T-helper 1 cell treated with Interleukin-12 subunit alpha and Interleukin-12 subunit beta and Interleukin-4 antibody, amounts not matched to agents 30 μg/mL and 1 μg/mL, for 36 hours (primary cell): ENCODE data around the gene DNAH11.

Source experiments
- H3K27ac Mint-ChIP-seq: one replicate; pipeline ENCODE4 v1.8.0; 2021; ENCODE audit warnings: mild to moderate bottlenecking, mixed read lengths
- H3K27me3 Mint-ChIP-seq: one replicate; pipeline ENCODE4 v1.8.0; 2021; ENCODE audit warnings: low read depth, mixed read lengths
- H3K36me3 Mint-ChIP-seq: one replicate; pipeline ENCODE4 v1.8.0; 2021; ENCODE audit warnings: low read depth, mixed read lengths
- H3K4me1 Mint-ChIP-seq: one replicate; pipeline ENCODE4 v1.8.0; 2021; ENCODE audit warnings: low read depth, mixed read lengths
- H3K4me3 Mint-ChIP-seq: one replicate; pipeline ENCODE4 v1.8.0; 2021; ENCODE audit warnings: mild to moderate bottlenecking, moderate library complexity, mixed read lengths
- H3K9me3 Mint-ChIP-seq: one replicate; pipeline ENCODE4 v1.8.0; 2021; ENCODE audit warnings: mixed read lengths

DNAH11 gene

DNA sequence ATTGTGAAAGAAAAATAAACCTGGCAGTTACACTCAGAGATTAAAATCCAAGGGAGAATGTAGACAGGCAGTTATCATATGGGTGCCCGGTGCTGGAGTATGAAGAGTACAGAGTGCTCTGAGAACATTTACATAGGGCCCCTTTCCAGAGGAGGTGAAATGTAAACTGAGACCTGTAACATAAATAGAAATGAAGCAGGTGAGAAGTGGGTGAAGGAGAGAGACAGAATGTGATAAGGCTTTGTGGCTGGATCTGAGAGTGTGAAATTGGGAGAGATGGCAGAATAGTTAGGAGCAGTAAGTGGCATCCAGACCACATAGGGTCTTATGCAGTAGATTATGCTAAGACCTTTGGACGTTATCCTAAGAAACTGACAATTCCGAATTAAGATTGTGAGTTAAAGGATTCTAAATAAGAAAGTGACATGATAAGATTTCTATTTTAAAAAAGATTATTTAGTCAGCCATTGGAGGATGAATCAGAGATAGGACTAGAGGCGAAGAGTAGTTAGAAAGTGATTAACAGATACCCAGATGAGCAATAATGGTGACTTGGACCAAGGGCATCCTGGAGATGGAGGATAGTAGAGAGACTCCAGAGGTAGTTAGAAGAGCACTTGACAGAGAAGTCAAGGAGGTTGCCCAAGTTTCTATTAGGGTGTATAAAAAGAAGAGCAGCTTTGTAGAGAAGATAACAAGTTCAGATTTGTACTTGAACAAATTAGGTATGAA, 36.7 kb downstream of the DNAH11 start:
- Mint-ChIP-seq H3K4me1 (peaks cover 5% of the 10 kb centered on the region), H3K27ac (no peak overlapping the region), H3K36me3 (peaks cover 13% of the 10 kb centered on the region), H3K27me3 (no peaks in the 10 kb centered on the region), H3K9me3 (peaks cover 23% of the 10 kb centered on the region), H3K4me3 (no peak overlapping the region)

DNA sequence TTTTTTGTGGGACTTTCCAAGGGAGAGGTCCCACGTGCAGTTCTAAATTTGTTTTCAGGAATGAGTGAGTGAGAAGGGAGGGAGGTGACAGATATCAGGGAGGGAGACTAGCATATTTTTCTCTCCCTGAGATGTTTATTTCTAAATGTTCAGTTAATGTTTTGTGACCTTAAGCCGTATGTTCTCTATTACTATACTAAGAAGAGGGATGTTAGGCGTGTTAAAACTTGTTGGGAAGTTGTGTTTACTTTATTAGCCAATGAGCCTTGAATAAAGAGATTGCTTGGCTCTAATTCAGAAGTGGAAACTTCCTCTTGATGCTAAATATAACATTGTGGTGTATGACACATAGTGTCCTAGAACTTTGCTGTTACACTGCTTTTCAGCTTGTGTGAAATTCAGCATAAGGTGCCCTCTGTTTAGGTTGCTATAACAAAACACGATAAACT, 37.3 kb downstream of the DNAH11 start:
- H3K4me1 Mint-ChIP-seq = peaks cover 5% of the 10 kb centered on the region
- peaks cover 13% of the 10 kb centered on the region for H3K36me3 Mint-ChIP-seq
- H3K27ac Mint-ChIP-seq = no peak overlapping the region
- no peak overlapping the region for H3K4me3 Mint-ChIP-seq
- H3K9me3 Mint-ChIP-seq = peaks cover 23% of the 10 kb centered on the region
- no peaks in the 10 kb centered on the region for H3K27me3 Mint-ChIP-seq

DNA sequence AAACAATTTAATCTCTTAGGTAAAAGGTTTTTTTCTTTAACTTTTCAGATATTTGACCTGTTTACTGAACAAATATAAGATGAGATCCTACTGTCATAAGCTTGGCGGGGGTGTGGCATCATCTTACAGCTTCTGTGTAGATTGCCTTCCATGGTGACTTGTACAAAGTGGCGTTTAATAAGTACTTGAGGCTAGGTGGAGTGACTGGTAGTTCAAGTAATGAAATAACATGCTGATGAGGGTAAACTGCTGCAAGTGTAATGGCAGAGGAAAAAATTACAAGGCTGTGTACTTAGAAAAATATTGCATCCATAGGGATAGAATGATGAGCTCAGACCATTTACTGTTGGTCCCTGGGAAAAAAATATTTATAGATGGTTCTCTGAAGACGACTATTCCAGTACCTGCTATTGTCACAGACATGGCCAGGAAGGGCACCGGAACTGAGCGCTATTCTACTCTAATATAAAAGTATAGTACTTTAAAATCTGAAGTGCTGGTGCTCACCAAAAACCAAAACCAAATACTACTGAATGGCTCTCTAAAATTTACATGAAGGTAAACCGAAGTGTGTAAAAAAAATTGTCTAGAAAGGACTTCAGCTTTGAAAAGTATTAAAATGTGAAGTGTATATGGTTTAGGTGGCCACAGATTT, 42.4 kb downstream of the DNAH11 start:
- Mint-ChIP-seq H3K9me3 (peaks cover 20% of the 10 kb centered on the region), H3K27me3 (no peaks in the 10 kb centered on the region), H3K27ac (no peak overlapping the region), H3K4me1 (no peaks in the 10 kb centered on the region), H3K36me3 (peaks cover 10% of the 10 kb centered on the region), H3K4me3 (no peak overlapping the region)

DNA sequence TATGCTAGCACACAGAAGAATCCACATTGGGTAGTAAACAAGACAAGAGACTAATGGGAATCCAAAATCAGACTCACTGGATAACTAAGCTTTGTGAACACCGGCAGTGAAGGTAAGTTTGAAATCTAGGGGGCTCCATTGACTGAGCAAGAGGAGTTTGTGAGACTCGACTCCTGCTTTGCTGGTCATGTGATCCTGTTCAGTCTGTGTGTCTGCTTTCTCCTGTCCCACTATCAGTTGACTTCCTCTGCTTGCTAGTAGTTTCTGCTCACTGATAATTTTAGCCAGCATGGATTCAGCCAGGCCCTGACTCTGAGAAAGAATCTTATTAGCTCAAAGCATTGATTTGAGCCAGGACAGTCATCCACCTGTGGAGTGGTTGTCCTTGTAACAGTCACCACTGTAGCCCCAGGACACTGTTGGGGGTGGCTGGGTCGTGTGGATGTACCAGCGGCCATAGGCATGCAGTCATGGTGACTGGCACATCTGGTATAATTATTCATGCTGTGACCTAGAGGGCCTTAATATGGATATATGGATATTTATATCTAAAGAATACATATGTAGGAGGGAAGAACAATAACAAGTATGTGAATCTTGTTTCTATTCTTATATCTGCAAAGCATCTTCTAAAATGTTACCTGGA, 44.4 kb downstream of the DNAH11 start:
- no peaks in the 10 kb centered on the region for H3K4me1 Mint-ChIP-seq
- no peaks in the 10 kb centered on the region for H3K27me3 Mint-ChIP-seq
- H3K36me3 Mint-ChIP-seq = peaks cover 7% of the 10 kb centered on the region
- no peak overlapping the region for H3K27ac Mint-ChIP-seq
- no peak overlapping the region for H3K4me3 Mint-ChIP-seq
- H3K9me3 Mint-ChIP-seq = peaks cover 18% of the 10 kb centered on the region

DNA sequence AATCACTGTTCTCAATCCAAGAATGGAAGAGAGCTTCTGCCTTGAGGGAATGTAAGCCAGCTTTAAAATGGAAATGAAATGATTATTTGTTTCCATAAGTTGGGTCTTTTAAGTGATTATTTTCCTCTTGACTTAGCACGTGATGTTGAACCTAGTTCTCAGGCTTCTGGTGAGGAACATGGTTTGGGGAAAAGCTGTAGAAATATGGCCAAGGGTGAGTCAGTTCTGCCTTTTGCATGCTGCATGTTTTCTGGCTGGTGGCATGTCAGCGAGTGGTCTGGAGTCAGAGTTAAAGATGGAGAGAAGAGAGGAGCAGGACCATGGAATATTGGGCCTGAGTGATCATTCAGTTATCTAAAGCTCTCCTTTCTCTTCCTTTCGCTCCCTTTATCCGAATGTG, 54.0 kb downstream of the DNAH11 start:
- H3K9me3 Mint-ChIP-seq = no peaks in the 10 kb centered on the region
- no peaks in the 10 kb centered on the region for H3K36me3 Mint-ChIP-seq
- H3K4me1 Mint-ChIP-seq = no peaks in the 10 kb centered on the region
- H3K27me3 Mint-ChIP-seq = no peaks in the 10 kb centered on the region
- H3K27ac Mint-ChIP-seq = no peak overlapping the region
- no peak overlapping the region for H3K4me3 Mint-ChIP-seq

DNA sequence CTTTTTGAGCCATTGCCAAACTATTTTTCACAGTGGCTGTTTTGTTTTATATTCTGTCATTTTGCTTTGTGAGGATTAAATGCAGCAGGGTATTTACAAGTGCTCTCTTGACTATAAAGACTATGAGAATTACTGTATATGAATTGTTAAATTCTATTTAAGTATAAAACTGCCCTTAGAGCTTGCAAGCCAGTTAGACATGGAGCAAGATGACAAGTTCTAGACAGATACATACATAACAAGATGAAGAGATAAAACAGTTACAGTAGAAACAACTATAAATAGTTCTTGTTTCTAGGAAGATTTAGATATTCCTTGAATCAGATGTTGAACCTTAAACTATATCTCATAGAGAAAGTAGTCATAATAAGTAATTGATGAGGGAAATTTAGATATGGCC, 60.6 kb downstream of the DNAH11 start:
- Mint-ChIP-seq H3K27me3 (no peaks in the 10 kb centered on the region), H3K4me3 (no peak overlapping the region), H3K36me3 (no peaks in the 10 kb centered on the region)

DNA sequence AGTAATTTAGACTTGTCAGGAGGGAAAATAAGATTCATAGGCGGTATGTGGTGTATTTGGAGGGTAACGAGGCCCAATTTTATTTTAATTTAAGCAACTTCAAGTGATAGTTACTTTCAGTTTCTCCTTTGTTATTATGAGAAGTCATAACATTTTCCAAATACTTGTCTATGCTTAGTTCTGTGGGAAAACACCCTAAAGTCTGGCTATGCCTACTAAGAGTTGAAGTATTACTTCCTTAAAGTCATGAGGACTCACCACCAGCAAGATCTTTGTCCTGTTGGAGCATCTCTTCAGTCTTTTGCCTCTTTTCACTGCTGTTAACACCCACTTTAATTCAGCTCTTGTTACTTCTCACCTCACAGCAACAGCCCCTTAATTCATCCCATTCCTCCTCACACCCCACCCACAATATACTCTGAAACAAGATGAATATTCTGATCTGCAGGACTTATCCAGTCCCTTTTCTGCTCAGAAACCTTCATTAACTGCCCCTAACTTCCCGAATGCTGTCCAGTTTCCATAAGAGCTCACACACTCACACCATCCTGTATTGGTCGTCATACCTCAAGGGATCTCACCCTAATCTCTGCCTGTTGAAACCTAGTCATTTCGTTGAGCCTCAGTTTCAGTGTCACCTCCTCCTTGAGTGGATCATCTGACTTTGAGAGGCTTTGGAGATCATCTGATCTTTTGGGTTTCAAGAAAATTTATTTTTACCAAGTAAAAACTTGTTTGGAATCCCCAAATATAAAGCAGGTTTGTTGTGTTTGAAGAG, 61.3 kb downstream of the DNAH11 start:
- Mint-ChIP-seq H3K27me3 (no peaks in the 10 kb centered on the region), H3K4me1 (peaks cover 10% of the 10 kb centered on the region), H3K4me3 (no peak overlapping the region), H3K36me3 (no peaks in the 10 kb centered on the region), H3K9me3 (no peaks in the 10 kb centered on the region), H3K27ac (no peak overlapping the region)

More for the DNA sequence above, 60.6 kb downstream of the DNAH11 start:
- H3K27ac Mint-ChIP-seq = no peak overlapping the region
- H3K4me1 Mint-ChIP-seq = peaks cover 10% of the 10 kb centered on the region
- no peaks in the 10 kb centered on the region for H3K9me3 Mint-ChIP-seq

DNA sequence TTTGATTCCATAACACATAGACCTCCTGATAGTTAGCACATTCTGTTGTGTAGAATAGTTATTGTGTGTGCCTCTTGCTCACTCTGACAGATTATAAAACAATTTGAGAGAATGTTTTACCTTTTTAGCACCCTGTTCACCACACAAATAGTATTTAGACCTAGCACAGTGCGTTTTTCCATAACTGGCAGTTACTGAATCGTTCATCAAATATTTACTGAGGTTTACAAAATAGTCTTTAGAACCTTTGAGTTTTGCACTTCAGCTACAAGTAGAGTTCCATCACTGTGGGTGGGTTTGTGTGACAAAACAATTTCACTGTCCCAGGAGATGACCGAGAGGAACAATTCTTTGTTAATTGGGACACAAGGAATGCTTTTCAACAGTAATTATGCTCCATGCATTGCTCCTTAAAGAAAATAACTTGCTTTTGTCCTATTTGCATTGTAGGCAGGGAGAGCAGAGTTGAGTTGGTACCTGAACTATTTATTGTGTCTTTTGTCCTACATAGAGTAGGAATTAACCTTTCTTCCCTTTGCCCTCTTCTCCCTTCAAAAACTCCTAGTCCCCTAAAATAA, 62.3 kb downstream of the DNAH11 start:
- Mint-ChIP-seq H3K4me3 (no peak overlapping the region), H3K9me3 (no peaks in the 10 kb centered on the region), H3K4me1 (peaks cover 10% of the 10 kb centered on the region), H3K27me3 (no peaks in the 10 kb centered on the region), H3K27ac (no peak overlapping the region), H3K36me3 (no peaks in the 10 kb centered on the region)

DNA sequence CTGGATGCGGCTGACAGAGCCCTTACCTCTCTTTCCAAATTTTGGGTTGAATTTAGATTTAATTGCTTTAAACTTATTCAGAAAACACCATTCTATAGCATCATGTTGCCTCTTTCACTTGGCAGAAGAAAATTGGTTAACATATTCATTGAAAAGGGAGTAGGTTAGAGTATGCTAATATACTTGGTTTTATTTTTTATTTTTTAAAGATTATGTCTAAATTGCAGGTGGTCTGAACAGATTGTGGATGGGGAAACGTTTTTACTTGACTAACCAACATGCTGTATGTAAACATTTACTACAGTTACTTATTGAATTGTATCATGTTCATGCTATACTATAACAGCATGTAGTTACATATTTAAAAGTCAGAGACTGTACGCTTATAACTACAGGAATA, 65.6 kb downstream of the DNAH11 start:
- Mint-ChIP-seq H3K9me3 (no peaks in the 10 kb centered on the region), H3K36me3 (no peaks in the 10 kb centered on the region), H3K27me3 (no peaks in the 10 kb centered on the region), H3K4me3 (no peak overlapping the region), H3K4me1 (peaks cover 8% of the 10 kb centered on the region), H3K27ac (no peak overlapping the region)

DNA sequence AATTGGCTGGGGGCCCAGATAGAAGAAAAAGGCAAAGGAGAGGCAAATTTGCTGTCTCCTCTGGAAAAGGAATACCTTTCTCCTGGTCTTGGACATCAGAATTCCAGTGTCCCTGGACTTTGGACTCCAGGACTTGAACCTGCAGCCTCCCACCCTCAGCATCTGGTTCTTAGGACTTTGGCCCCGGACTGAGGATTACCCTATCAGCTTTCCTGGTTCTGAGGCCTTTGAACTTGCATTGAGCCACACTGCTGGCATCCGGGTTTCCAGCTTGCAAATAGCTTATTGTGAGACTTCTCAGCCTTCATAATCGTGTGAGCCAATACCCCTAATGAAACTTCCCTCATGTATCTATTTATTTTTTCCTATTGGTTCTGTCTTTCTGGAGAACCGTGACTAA, 68.3 kb downstream of the DNAH11 start:
- Mint-ChIP-seq H3K4me3 (no peak overlapping the region), H3K4me1 (no peaks in the 10 kb centered on the region), H3K9me3 (no peaks in the 10 kb centered on the region), H3K27ac (no peak overlapping the region), H3K36me3 (no peaks in the 10 kb centered on the region), H3K27me3 (no peaks in the 10 kb centered on the region)

DNA sequence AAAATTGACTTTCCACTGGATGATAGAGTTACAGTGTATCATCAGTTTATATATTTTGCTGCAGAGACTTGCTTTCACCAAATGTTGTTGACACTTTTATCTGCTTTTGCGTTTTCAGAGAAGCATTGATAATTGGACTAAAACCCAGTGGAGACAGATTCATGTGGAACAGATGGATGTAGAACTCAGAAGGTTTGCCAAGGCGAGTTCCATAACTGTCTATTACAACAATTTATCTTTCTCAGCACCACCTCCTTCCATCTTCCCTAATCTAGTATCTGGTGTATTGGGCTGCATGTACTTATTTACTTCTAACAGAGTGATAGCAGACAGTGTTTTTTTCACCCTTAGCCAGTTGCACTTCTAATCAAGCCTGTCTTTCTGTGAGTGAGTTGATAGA, 73.3 kb downstream of the DNAH11 start:
- no peaks in the 10 kb centered on the region for H3K4me1 Mint-ChIP-seq
- no peaks in the 10 kb centered on the region for H3K9me3 Mint-ChIP-seq
- peaks cover 2% of the 10 kb centered on the region for H3K36me3 Mint-ChIP-seq
- no peak overlapping the region for H3K27ac Mint-ChIP-seq
- H3K27me3 Mint-ChIP-seq = no peaks in the 10 kb centered on the region
- H3K4me3 Mint-ChIP-seq = no peak overlapping the region

DNA sequence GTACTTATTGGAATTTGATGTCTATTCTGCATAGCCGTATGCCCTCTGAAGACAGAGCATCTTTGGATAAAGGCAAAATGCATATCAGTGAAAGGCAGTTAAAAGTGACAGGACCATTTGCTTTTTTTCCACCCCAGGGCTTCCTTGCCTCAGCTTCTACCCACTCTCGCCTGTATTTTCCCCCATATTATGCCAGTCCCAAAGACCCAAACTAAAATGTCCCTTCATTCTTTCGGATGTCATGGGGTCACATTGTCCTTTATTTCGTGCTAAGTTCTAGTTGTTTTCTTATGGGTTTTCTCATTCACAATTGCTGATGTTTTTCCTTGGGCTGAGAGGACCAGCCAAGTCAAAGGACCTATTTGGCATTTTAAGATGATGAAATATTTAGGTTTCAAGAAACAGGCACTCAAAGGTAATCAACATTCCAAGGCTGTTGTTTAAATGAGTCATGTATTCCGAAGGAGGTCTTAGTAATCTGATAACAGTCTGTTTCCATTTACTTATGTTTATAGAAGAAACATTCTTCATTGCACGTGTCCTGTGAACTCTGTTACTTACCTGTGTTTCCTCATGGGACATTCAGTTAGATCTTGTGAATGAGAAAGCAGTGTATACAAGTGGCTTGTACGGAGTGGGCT, 74.1 kb downstream of the DNAH11 start:
- Mint-ChIP-seq H3K4me3 (no peak overlapping the region), H3K9me3 (no peaks in the 10 kb centered on the region), H3K27me3 (no peaks in the 10 kb centered on the region), H3K4me1 (no peaks in the 10 kb centered on the region), H3K27ac (no peak overlapping the region), H3K36me3 (peaks cover 2% of the 10 kb centered on the region)

DNA sequence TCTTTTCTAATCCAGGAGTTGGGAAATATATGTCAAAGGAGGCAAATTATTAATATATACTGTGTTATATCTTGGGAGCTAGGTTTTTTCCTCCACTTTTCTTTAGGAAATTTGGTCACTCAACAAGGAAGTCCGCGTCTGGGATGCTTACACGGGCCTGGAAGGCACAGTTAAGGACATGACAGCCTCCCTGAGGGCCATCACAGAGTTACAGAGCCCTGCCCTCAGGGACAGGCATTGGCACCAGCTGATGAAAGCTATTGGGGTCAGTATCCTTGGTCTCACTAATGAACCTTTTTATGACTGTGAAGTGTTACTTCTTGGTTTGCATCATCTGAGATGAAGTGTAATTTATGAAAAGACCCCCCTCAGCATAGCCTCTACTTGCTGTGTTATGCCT, 74.7 kb downstream of the DNAH11 start:
- no peaks in the 10 kb centered on the region for H3K4me1 Mint-ChIP-seq
- peaks cover 2% of the 10 kb centered on the region for H3K36me3 Mint-ChIP-seq
- no peaks in the 10 kb centered on the region for H3K9me3 Mint-ChIP-seq
- H3K27me3 Mint-ChIP-seq = no peaks in the 10 kb centered on the region
- H3K27ac Mint-ChIP-seq = no peak overlapping the region
- no peak overlapping the region for H3K4me3 Mint-ChIP-seq

DNA sequence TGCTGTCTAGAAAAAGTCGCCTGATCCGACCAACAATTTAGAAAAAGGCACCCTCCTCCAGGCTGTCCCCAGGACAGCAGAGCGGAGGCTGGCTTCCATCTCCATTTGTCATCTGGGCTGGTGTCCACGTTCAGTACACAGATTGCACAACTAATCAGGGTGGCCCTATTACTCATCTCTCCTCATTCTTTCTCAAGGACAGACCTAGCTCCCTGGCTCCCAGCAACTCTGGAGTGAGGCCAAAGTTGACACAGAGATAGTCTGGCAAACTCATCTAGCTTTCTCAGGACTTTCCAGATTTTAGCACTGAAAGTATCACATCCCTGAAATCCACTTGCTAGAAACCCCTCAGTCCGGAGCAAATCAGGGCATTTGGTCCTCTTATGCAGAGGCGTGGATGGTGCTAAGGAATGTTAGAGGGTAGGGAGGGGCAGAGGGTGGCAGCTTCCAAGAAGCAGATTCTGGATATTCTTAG, 75.1 kb downstream of the DNAH11 start:
- no peak overlapping the region for H3K4me3 Mint-ChIP-seq
- H3K27ac Mint-ChIP-seq = no peak overlapping the region
- H3K27me3 Mint-ChIP-seq = no peaks in the 10 kb centered on the region

More for the DNA sequence above, 75.1 kb downstream of the DNAH11 start:
- H3K9me3 Mint-ChIP-seq = no peaks in the 10 kb centered on the region
- H3K4me1 Mint-ChIP-seq = no peaks in the 10 kb centered on the region
- H3K36me3 Mint-ChIP-seq = peaks cover 2% of the 10 kb centered on the region
